Central memory CD4-positive, alpha-beta T cell (primary cell): Measurements from ENCODE around the gene LAMB3.

Experiments
- DNase-seq: peaks from one replicate; pipeline ENCODE4 v3.0.0; 2022

LAMB3 gene

GRCh38 chr1:209617047-209617673 is 35.1 kb downstream of the LAMB3 start:
- DNase-seq, result no peak

- no peak for DNase-seq
These were observed 35.7 kb downstream of the LAMB3 start for GRCh38 chr1:209616366-209617046.

GRCh38 chr1:209614906-209615305 is 37.3 kb downstream of the LAMB3 start:
- no peak for DNase-seq

- DNase-seq, result no peak
These were observed 38.1 kb downstream of the LAMB3 start for GRCh38 chr1:209614151-209614420.

- no peak for DNase-seq
These were observed 38.6 kb downstream of the LAMB3 start for GRCh38 chr1:209613400-209614150.

GRCh38 chr1:209612646-209613399 is 39.4 kb downstream of the LAMB3 start:
- DNase-seq, result no peak

GRCh38 chr1:209611771-209612570 is 40.3 kb downstream of the LAMB3 start:
- no peak for DNase-seq

- no peak for DNase-seq
These were observed 41.7 kb downstream of the LAMB3 start for GRCh38 chr1:209610631-209610905.

- DNase-seq, result no peak
These were observed 42.2 kb downstream of the LAMB3 start for GRCh38 chr1:209609791-209610630.

- DNase-seq, result no peak
These were observed 43.0 kb downstream of the LAMB3 start for GRCh38 chr1:209609041-209609790.

GRCh38 chr1:209607795-209608178 is 44.4 kb downstream of the LAMB3 start:
- DNase-seq, result no peak

- DNase-seq, result no peak
These were observed 45.0 kb downstream of the LAMB3 start for GRCh38 chr1:209607102-209607794.

- no peak for DNase-seq
These were observed 48.3 kb downstream of the LAMB3 start for GRCh38 chr1:209603877-209604276.

GRCh38 chr1:209601809-209602657 is 50.2 kb downstream of the LAMB3 start:
- DNase-seq, result peak; percentile 12

- DNase-seq, result no peak
These were observed 51.7 kb downstream of the LAMB3 start for GRCh38 chr1:209600541-209600940.

GRCh38 chr1:209598227-209598626 is 54.0 kb downstream of the LAMB3 start:
- DNase-seq, result no peak

GRCh38 chr1:209597499-209597898 is 54.7 kb downstream of the LAMB3 start:
- DNase-seq, result no peak

- no peak for DNase-seq
These were observed 56.5 kb downstream of the LAMB3 start for GRCh38 chr1:209595599-209596285.

- no peak for DNase-seq
These were observed 57.2 kb downstream of the LAMB3 start for GRCh38 chr1:209595028-209595427.
